ENCODE results near the gene BRPF1.

The BRPF1 gene

DNA sequence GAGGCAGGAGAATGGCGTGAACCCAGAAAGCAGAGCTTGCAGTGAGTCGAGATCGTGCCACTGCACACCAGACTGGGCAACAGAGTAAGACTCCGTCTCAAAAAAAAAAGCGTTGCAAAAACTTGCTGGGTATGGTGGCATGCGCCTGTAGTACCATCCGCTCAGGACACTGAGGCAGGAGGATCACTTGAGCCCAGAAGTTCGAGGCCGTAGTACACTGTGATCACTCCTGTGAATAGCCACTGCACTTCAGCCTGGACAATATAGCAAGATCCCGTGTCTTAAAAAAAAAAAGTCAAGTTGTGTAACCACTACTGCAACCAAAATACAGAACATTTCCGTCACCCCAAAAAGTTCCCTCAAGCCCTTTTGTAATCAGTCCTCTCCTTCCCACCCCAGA is 62.9 kb downstream of the BRPF1 start:
- H3K4me3 ChIP-seq (ENCODE audit: low read depth, low read length): no peak overlapping the region
- in situ Hi-C loops (cut with HindIII; ENCODE audit: low sequenced_read_pairs): no loop called here
- no peak for TF ChIP-seq CTCF (IDR thresholded peaks at IDR 0.05; ENCODE audit: low read depth, low read length, missing control alignments)

GRCh38 chr3:9795207-9795606 is 63.7 kb downstream of the BRPF1 start:
- in situ Hi-C loops (cut with HindIII; ENCODE audit: low sequenced_read_pairs): no loop called here
- no peak for DNase-seq (ENCODE audit: low read depth)
- H3K4me3 ChIP-seq (ENCODE audit: low read depth, low read length): no peak overlapping the region
- no peak for TF ChIP-seq CTCF (IDR thresholded peaks at IDR 0.05; ENCODE audit: low read depth, low read length, missing control alignments)

More for the DNA sequence above, 62.9 kb downstream of the BRPF1 start:
- DNase-seq (ENCODE audit: low read depth): no peak

DNA sequence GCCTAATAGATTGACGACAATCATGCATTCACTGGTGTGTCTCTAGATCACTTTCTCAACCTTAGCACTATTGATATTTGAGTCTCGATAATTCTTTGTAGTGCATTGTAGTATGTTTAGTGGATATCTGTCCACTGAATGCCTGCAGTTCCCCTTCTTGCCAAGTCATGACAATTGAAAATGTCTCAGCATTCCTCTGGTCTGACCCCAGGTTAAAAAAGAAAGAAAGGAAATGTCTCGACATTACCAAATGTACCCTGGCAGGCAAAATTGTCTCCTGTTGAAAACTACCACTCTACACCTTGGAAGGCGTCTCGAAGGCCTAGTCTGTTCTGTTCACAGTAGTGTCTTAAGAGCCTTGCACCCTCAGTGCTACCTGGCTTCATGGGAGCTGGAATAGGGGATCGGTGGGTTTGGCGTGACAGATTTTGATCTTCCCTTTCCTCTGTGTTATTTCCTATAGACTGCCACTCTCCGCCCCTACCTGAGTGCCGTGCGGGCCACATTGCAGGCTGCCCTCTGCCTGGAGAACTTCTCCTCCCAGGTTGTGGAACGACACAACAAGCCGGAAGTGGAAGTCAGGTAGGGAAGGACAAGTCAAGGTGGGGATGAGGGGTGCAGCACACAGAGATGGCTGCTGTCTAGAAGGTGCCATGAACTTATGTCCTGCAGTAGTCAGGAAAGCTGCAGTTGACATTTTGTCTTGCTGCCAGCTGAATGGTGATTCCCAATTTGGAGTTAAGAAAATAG is 65.8 kb downstream of the BRPF1 start:
- no peak overlapping the region for H3K4me3 ChIP-seq (ENCODE audit: low read depth, low read length)
- in situ Hi-C loops (cut with HindIII; ENCODE audit: low sequenced_read_pairs): no loop called here
- TF ChIP-seq CTCF (IDR thresholded peaks at IDR 0.05; ENCODE audit: low read depth, low read length, missing control alignments): no peak
- no peak for DNase-seq (ENCODE audit: low read depth)

Data from astrocyte of the cerebellum (primary cell).